ENCODE results near the gene LMCD1. TPM values are rescaled to one million over a fixed set of nuclear protein-coding genes. Genes with fewer than 3 reads are reported as not detected.

Gene LMCD1
- total and polyA plus RNA-seq, 2 experiments from 2014 or later = 21.8 to 35.3 TPM

DNA sequence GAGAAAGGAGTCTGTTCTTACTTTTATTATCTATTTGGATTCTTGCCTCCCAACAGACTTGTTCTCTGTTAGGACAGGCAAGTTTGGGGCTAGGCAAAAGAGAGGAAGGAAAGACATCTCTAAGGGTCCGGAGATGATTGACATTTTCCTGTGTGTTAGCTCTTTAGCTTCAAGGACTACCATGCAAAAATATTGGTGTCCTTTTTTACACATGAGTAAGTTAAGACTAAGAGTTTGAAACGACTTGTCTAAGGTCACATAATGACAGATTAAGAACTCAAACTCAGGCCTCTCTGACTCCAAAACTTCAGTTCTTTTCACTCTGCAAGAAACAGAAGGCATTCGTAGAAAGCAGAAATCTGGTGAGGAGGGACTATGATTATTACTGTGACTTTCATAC lies 5.9 kb downstream of the LMCD1 start:
- Histone ChIP-seq H3K27me3 (ENCODE audit: insufficient read depth) (no peaks in the 10 kb centered on the region), H3K27ac (ENCODE audit: low read depth) (no peak overlapping the region), H3K4me1 (ENCODE audit: insufficient read depth) (peaks cover 22% of the 10 kb centered on the region), H3F3A (replicated peaks; ENCODE audit: low read depth) (no peaks in the 10 kb centered on the region), H2AFZ (no peak overlapping the region), H3K4me2 (no peak overlapping the region), H4K20me1 (replicated peaks; ENCODE audit: insufficient read depth) (no peaks in the 10 kb centered on the region), H3K4me3 (no peak overlapping the region), H3K79me2 (replicated peaks; ENCODE audit: insufficient read depth) (peaks cover 17% of the 10 kb centered on the region), H3K9me2 (ENCODE audit: insufficient read depth) (no peaks in the 10 kb centered on the region), H3K36me3 (ENCODE audit: insufficient read depth) (0 out of 2 replicates have a peak, but pooled peaks cover 5% of the 10 kb centered on the region)
- Mint-ChIP-seq H3K4me1 (peaks cover 26% of the 10 kb centered on the region), H3K27ac (no peak overlapping the region), H3K4me3 (no peak overlapping the region), H3K9me3 (no peaks in the 10 kb centered on the region), H3K36me3 (ENCODE audit: low read depth) (no peaks in the 10 kb centered on the region), H3K27me3 (ENCODE audit: insufficient read depth, low read depth, poor library complexity) (no peaks in the 10 kb centered on the region)
- no peak for ATAC-seq
- TF ChIP-seq, protein P1, sequence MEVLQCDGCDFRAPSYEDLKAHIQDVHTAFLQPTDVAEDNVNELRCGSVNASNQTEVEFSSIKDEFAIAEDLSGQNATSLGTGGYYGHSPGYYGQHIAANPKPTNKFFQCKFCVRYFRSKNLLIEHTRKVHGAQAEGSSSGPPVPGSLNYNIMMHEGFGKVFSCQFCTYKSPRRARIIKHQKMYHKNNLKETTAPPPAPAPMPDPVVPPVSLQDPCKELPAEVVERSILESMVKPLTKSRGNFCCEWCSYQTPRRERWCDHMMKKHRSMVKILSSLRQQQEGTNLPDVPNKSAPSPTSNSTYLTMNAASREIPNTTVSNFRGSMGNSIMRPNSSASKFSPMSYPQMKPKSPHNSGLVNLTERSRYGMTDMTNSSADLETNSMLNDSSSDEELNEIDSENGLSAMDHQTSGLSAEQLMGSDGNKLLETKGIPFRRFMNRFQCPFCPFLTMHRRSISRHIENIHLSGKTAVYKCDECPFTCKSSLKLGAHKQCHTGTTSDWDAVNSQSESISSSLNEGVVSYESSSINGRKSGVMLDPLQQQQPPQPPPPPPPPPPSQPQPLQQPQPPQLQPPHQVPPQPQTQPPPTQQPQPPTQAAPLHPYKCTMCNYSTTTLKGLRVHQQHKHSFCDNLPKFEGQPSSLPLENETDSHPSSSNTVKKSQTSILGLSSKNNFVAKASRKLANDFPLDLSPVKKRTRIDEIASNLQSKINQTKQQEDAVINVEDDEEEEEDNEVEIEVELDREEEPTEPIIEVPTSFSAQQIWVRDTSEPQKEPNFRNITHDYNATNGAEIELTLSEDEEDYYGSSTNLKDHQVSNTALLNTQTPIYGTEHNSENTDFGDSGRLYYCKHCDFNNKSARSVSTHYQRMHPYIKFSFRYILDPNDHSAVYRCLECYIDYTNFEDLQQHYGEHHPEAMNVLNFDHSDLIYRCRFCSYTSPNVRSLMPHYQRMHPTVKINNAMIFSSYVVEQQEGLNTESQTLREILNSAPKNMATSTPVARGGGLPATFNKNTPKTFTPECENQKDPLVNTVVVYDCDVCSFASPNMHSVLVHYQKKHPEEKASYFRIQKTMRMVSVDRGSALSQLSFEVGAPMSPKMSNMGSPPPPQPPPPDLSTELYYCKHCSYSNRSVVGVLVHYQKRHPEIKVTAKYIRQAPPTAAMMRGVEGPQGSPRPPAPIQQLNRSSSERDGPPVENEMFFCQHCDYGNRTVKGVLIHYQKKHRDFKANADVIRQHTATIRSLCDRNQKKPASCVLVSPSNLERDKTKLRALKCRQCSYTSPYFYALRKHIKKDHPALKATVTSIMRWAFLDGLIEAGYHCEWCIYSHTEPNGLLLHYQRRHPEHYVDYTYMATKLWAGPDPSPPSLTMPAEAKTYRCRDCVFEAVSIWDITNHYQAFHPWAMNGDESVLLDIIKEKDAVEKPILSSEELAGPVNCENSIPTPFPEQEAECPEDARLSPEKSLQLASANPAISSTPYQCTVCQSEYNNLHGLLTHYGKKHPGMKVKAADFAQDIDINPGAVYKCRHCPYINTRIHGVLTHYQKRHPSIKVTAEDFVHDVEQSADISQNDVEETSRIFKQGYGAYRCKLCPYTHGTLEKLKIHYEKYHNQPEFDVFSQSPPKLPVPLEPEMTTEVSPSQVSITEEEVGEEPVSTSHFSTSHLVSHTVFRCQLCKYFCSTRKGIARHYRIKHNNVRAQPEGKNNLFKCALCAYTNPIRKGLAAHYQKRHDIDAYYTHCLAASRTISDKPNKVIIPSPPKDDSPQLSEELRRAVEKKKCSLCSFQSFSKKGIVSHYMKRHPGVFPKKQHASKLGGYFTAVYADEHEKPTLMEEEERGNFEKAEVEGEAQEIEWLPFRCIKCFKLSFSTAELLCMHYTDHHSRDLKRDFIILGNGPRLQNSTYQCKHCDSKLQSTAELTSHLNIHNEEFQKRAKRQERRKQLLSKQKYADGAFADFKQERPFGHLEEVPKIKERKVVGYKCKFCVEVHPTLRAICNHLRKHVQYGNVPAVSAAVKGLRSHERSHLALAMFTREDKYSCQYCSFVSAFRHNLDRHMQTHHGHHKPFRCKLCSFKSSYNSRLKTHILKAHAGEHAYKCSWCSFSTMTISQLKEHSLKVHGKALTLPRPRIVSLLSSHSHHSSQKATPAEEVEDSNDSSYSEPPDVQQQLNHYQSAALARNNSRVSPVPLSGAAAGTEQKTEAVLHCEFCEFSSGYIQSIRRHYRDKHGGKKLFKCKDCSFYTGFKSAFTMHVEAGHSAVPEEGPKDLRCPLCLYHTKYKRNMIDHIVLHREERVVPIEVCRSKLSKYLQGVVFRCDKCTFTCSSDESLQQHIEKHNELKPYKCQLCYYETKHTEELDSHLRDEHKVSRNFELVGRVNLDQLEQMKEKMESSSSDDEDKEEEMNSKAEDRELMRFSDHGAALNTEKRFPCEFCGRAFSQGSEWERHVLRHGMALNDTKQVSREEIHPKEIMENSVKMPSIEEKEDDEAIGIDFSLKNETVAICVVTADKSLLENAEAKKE (CRISPR knock-in tag; IDR thresholded peaks at IDR 0.05) = no peak
- TF ChIP-seq POLR2AphosphoS5 (IDR thresholded peaks at IDR 0.05; ENCODE audit: low read depth) = no peak
- TF ChIP-seq ZNF331 (CRISPR knock-in tag; IDR thresholded peaks at IDR 0.05; ENCODE audit: low read depth) = no peak
- no peak for TF ChIP-seq ZNF114 (CRISPR knock-in tag; IDR thresholded peaks at IDR 0.05)
- TF ChIP-seq ETS1 (IDR thresholded peaks at IDR 0.05) = no peak
- TF ChIP-seq EZH2phosphoT487 (IDR thresholded peaks at IDR 0.05; ENCODE audit: unreplicated experiment) = no peak
- TF ChIP-seq, protein P2, sequence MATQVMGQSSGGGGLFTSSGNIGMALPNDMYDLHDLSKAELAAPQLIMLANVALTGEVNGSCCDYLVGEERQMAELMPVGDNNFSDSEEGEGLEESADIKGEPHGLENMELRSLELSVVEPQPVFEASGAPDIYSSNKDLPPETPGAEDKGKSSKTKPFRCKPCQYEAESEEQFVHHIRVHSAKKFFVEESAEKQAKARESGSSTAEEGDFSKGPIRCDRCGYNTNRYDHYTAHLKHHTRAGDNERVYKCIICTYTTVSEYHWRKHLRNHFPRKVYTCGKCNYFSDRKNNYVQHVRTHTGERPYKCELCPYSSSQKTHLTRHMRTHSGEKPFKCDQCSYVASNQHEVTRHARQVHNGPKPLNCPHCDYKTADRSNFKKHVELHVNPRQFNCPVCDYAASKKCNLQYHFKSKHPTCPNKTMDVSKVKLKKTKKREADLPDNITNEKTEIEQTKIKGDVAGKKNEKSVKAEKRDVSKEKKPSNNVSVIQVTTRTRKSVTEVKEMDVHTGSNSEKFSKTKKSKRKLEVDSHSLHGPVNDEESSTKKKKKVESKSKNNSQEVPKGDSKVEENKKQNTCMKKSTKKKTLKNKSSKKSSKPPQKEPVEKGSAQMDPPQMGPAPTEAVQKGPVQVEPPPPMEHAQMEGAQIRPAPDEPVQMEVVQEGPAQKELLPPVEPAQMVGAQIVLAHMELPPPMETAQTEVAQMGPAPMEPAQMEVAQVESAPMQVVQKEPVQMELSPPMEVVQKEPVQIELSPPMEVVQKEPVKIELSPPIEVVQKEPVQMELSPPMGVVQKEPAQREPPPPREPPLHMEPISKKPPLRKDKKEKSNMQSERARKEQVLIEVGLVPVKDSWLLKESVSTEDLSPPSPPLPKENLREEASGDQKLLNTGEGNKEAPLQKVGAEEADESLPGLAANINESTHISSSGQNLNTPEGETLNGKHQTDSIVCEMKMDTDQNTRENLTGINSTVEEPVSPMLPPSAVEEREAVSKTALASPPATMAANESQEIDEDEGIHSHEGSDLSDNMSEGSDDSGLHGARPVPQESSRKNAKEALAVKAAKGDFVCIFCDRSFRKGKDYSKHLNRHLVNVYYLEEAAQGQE (IDR thresholded peaks at IDR 0.05; ENCODE audit: unreplicated experiment) = no peak
- TF ChIP-seq STAT1 (IDR thresholded peaks at IDR 0.05; ENCODE audit: unreplicated experiment) = no peak
- no peak for TF ChIP-seq EZH2 (IDR thresholded peaks at IDR 0.05; ENCODE audit: low read depth, unreplicated experiment)
- TF ChIP-seq NANOG (IDR thresholded peaks at IDR 0.05; ENCODE audit: borderline replicate concordance) = no peak
- no peak for TF ChIP-seq CREB1 (CRISPR knock-in tag; IDR thresholded peaks at IDR 0.05; ENCODE audit: low read depth)
- TF ChIP-seq, protein P3, sequence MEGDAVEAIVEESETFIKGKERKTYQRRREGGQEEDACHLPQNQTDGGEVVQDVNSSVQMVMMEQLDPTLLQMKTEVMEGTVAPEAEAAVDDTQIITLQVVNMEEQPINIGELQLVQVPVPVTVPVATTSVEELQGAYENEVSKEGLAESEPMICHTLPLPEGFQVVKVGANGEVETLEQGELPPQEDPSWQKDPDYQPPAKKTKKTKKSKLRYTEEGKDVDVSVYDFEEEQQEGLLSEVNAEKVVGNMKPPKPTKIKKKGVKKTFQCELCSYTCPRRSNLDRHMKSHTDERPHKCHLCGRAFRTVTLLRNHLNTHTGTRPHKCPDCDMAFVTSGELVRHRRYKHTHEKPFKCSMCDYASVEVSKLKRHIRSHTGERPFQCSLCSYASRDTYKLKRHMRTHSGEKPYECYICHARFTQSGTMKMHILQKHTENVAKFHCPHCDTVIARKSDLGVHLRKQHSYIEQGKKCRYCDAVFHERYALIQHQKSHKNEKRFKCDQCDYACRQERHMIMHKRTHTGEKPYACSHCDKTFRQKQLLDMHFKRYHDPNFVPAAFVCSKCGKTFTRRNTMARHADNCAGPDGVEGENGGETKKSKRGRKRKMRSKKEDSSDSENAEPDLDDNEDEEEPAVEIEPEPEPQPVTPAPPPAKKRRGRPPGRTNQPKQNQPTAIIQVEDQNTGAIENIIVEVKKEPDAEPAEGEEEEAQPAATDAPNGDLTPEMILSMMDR (conservative IDR thresholded peaks at IDR 0.05; ENCODE audit: low read depth in 2 of 2) = no peak
- TF ChIP-seq JUNB (IDR thresholded peaks at IDR 0.05; ENCODE audit: unreplicated experiment) = no peak
- no peak for DNase-seq (ENCODE audit: low spot score)

All from GM23338 (cell line).